Measurements from ENCODE around the gene ANKRD33. TPM values are rescaled to one million over a fixed set of nuclear protein-coding genes. Genes with fewer than 3 reads are reported as not detected.

ANKRD33 gene
- total RNA-seq, 1 experiment from 2014 or later: 0.81 TPM

DNA sequence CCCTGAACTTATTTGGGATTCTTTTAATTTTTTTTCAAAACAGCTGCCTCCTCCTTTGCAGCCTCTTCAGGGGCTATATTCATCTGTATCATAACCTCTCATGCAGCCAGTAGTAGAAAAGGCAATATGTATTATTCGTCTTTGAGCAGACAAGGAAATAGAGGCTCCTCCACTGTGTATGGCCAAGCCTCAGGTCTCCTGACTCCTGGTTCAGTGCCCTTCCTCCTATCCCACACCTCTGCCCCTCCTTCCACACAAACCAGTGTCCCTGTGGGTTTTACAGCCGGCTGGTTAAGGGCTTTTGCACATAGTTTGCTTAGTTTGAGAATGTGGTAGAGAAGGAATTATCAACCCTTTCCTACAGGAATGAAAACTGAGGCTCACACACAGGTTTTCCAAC, 10.6 kb downstream of the ANKRD33 start:
- no peaks in the 10 kb centered on the region for H3K79me2 ChIP-seq (ENCODE audit: insufficient read depth, low read length)
- H3K23me2 ChIP-seq (ENCODE audit: insufficient read length, low read depth, low read length, poor library complexity, severe bottlenecking): no peaks in the 10 kb centered on the region
- no peaks in the 10 kb centered on the region for H4K20me1 ChIP-seq (ENCODE audit: control insufficient read depth, insufficient read depth, insufficient read length)
- TF ChIP-seq, protein P1, sequence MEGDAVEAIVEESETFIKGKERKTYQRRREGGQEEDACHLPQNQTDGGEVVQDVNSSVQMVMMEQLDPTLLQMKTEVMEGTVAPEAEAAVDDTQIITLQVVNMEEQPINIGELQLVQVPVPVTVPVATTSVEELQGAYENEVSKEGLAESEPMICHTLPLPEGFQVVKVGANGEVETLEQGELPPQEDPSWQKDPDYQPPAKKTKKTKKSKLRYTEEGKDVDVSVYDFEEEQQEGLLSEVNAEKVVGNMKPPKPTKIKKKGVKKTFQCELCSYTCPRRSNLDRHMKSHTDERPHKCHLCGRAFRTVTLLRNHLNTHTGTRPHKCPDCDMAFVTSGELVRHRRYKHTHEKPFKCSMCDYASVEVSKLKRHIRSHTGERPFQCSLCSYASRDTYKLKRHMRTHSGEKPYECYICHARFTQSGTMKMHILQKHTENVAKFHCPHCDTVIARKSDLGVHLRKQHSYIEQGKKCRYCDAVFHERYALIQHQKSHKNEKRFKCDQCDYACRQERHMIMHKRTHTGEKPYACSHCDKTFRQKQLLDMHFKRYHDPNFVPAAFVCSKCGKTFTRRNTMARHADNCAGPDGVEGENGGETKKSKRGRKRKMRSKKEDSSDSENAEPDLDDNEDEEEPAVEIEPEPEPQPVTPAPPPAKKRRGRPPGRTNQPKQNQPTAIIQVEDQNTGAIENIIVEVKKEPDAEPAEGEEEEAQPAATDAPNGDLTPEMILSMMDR (conservative IDR thresholded peaks at IDR 0.05): no peak
- H3K27ac Mint-ChIP-seq: no peak overlapping the region
- no peak overlapping the region for H3K4me2 ChIP-seq (ENCODE audit: insufficient read depth, insufficient read length, low read length)
- H2BK20ac ChIP-seq (ENCODE audit: low read depth, low read length, poor library complexity, severe bottlenecking): no peak overlapping the region
- no peak overlapping the region for H3K18ac ChIP-seq (ENCODE audit: insufficient read length, low read depth, low read length)
- no CpG with 5 or more reads among the region's 2 CpGs for WGBS (ENCODE audit: extremely low coverage, insufficient read length, low lambda C conversion rate)
- no peak overlapping the region for H3K4me3 Mint-ChIP-seq
- no peak overlapping the region for H3K56ac ChIP-seq (ENCODE audit: insufficient read length, low read depth, low read length)
- H3K27ac ChIP-seq (ENCODE audit: insufficient read length, low read depth, low read length): no peak overlapping the region
- H3K36me3 Mint-ChIP-seq (ENCODE audit: insufficient read depth in 1 of 3, low read depth in 3 of 3): no peaks in the 10 kb centered on the region; a peak in 1 of 7 replicates
- no peak overlapping the region for H4K8ac ChIP-seq (replicated peaks; ENCODE audit: insufficient read length, low read depth, low read length)
- no peaks in the 10 kb centered on the region for H3K9me3 ChIP-seq (ENCODE audit: control insufficient read depth, low read depth, low read length)
- H2BK5ac ChIP-seq (ENCODE audit: insufficient read length, low read length): no peak overlapping the region
- no peak overlapping the region for H4K5ac ChIP-seq (ENCODE audit: insufficient read length, low read depth, low read length)
- H3T11ph ChIP-seq (ENCODE audit: low read length): no peak overlapping the region
- H2BK12ac ChIP-seq (ENCODE audit: insufficient read length, low read depth, low read length): no peak overlapping the region
- no peak overlapping the region for H3K14ac ChIP-seq (ENCODE audit: insufficient read depth, low read length)
- H3K27me3 Mint-ChIP-seq (ENCODE audit: low read depth): peaks cover 14% of the 10 kb centered on the region
- no peak overlapping the region for H3K9ac ChIP-seq (ENCODE audit: extremely low read depth, insufficient read length, low read length)
- peaks cover 2% of the 10 kb centered on the region; the same call in 1 of the 2 replicates for H3K27me3 ChIP-seq (ENCODE audit: insufficient read depth, low read length)
- no peak overlapping the region for H4K91ac ChIP-seq (ENCODE audit: insufficient read length, low read depth, low read length)
- no peak overlapping the region for H2BK120ac ChIP-seq (ENCODE audit: low read depth, low read length, poor library complexity, severe bottlenecking)
- no peak overlapping the region for H2BK15ac ChIP-seq (ENCODE audit: low read depth, low read length)
- H2AK5ac ChIP-seq (ENCODE audit: insufficient read length, low read length): no peak overlapping the region
- H3K23ac ChIP-seq (ENCODE audit: insufficient read length, low read depth, low read length): no peak overlapping the region
- no peak overlapping the region for H2AFZ ChIP-seq (ENCODE audit: low read length)
- H3K4me1 ChIP-seq (ENCODE audit: insufficient read depth, low read length): no peaks in the 10 kb centered on the region
- H3K4ac ChIP-seq (ENCODE audit: low read depth, low read length): no peak overlapping the region
- no peaks in the 10 kb centered on the region for H3K79me1 ChIP-seq (ENCODE audit: insufficient read depth, low read depth, low read length, poor library complexity, severe bottlenecking)
- H3K9me3 Mint-ChIP-seq: no peaks in the 10 kb centered on the region; a peak in 1 of 5 replicates
- DNase-seq: no peak
- peaks cover 10 to 17% of the 10 kb centered on the region in 2 experiments for H3K4me1 Mint-ChIP-seq

Data from H9 (cell line).